Measurements from ENCODE around the gene CLUH. TPM values are rescaled to one million over a fixed set of nuclear protein-coding genes. Genes with fewer than 3 reads are reported as not detected.

Gene CLUH
- total RNA-seq, 4 donors from 2014 or later: 120 to 291 (median 151) TPM

DNA sequence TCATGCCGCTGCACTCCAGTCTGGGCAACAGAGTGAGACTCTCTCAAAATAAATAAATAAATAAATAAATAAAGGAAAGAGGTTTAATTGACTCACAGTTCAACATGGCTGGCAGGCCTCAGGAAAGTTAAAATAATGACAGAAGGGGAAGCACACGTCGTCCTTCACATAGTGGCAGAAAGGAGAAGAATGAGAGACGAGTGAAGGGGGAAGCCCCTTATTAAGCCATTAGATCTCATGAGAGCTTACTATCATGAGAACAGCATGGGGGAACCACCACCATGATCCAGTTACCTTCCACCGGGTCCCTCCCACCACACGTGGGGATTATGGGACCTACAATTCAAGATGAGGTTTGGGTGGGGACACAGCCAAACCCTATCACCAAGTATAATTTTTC lies 63.6 kb downstream of the CLUH start:
- 92% methylated on average over 6 of the region's 6 CpGs for WGBS
- TF ChIP-seq POLR2A (IDR thresholded peaks at IDR 0.05): no peak
- TF ChIP-seq POLR2AphosphoS5 (IDR thresholded peaks at IDR 0.05): no peak
- Histone ChIP-seq H3K4me3 (no peak overlapping the region), H3K9me3 (no peaks in the 10 kb centered on the region), H3K27me3 (no peaks in the 10 kb centered on the region), H3K4me1 (no peaks in the 10 kb centered on the region), H3K27ac (no peak overlapping the region), H3K36me3 (peaks cover 31% of the 10 kb centered on the region)
- DNase-seq (ENCODE audit: low spot score in 2 of 2): no peak

DNA sequence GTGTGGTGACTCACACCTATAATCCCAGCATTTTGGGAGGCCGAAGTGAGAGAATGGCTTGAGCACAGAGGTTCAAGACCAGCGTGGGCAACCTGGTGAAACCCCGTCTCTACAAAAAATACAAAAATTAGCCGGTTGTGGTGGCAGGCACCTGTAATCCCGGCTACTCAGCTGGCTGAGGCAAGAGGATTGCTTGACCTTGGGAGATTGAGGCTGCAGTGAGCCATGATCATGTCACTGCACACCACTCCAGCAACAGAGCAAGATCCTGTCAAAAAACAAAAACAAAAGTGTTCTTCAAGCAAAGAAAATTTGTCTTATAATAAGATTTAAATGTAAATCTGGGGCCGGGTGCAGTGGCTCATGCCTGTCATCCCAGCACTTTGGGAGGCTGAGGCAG lies 66.6 kb downstream of the CLUH start:
- no peaks in the 10 kb centered on the region for H3K27me3 ChIP-seq
- no peak for DNase-seq (ENCODE audit: low spot score in 2 of 2)
- no peak overlapping the region for H3K27ac ChIP-seq
- TF ChIP-seq, protein P1, sequence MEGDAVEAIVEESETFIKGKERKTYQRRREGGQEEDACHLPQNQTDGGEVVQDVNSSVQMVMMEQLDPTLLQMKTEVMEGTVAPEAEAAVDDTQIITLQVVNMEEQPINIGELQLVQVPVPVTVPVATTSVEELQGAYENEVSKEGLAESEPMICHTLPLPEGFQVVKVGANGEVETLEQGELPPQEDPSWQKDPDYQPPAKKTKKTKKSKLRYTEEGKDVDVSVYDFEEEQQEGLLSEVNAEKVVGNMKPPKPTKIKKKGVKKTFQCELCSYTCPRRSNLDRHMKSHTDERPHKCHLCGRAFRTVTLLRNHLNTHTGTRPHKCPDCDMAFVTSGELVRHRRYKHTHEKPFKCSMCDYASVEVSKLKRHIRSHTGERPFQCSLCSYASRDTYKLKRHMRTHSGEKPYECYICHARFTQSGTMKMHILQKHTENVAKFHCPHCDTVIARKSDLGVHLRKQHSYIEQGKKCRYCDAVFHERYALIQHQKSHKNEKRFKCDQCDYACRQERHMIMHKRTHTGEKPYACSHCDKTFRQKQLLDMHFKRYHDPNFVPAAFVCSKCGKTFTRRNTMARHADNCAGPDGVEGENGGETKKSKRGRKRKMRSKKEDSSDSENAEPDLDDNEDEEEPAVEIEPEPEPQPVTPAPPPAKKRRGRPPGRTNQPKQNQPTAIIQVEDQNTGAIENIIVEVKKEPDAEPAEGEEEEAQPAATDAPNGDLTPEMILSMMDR (IDR thresholded peaks at IDR 0.05): no peak
- no peak for TF ChIP-seq EP300 (IDR thresholded peaks at IDR 0.05)
- no peak for TF ChIP-seq POLR2AphosphoS5 (IDR thresholded peaks at IDR 0.05)
- TF ChIP-seq POLR2A (IDR thresholded peaks at IDR 0.05): no peak
- H3K36me3 ChIP-seq: peaks cover 48% of the 10 kb centered on the region
- H3K4me1 ChIP-seq: no peaks in the 10 kb centered on the region
- no peaks in the 10 kb centered on the region for H3K9me3 ChIP-seq
- WGBS: 78% methylated on average over 6 of the region's 6 CpGs
- H3K4me3 ChIP-seq: no peak overlapping the region

Other genes with a start within 250 kb of the CLUH start
- gene METTL16, start 199.9 kb downstream of the CLUH start, total RNA-seq: 10 to 100 TPM; 30.8 to 53.3 (median 35.9) TPM
- gene PAFAH1B1, start 118.1 kb downstream of the CLUH start, total RNA-seq: 100 to 1,000 TPM in 3 of 4 donors, 10 to 100 TPM in 1; 97.4 to 283 (median 125) TPM
- gene CCDC92B, start 37.9 kb upstream of the CLUH start, total RNA-seq: 1 to 10 TPM in 2 of 4 donors, under 1 TPM in 2; 0.42 to 1.6 (median 0.84) TPM
- gene RAP1GAP2, start 84.7 kb upstream of the CLUH start, total RNA-seq: 10 to 100 TPM; 10.8 to 18.3 (median 12.6) TPM